ENCODE data around the gene ATG12.
"Not testable (repeated sequence)": the region's sequence is repeated elsewhere in the genome, so short reads cannot be mapped to it uniquely, and the experiment has no call there.

GRCh38 chr5:115877342-115877741 is 36.0 kb upstream of the ATG12 start:
- TF ChIP-seq CTCF (IDR thresholded peaks at IDR 0.05; ENCODE audit: low read length); EZH2 (IDR thresholded peaks at IDR 0.05; ENCODE audit: borderline replicate concordance, low read length): not testable (repeated sequence)

Data from OCI-LY1 (cell line).